ENCODE results near the gene MRC1.
"Not testable (repeated sequence)": the region's sequence is repeated elsewhere in the genome, so short reads cannot be mapped to it uniquely, and the experiment has no call there.

MRC1 gene

GRCh38 chr10:17906002-17906401, 96.9 kb downstream of the MRC1 start:
- no peak for DNase-seq (ENCODE audit: low spot score)

- DNase-seq (ENCODE audit: low spot score), result no peak
Measured at GRCh38 chr10:17907641-17908040, 98.5 kb downstream of the MRC1 start.

- no peak for DNase-seq (ENCODE audit: low spot score)
Measured at GRCh38 chr10:17910125-17910789, 101.1 kb downstream of the MRC1 start.

GRCh38 chr10:17912754-17913153, 103.6 kb downstream of the MRC1 start:
- DNase-seq (ENCODE audit: low spot score), result no peak

GRCh38 chr10:17913604-17914003, 104.5 kb downstream of the MRC1 start:
- no peak for DNase-seq (ENCODE audit: low spot score)

- no peak for DNase-seq (ENCODE audit: low spot score)
Measured at GRCh38 chr10:17914169-17915045, 105.3 kb downstream of the MRC1 start.

- no peak for DNase-seq (ENCODE audit: low spot score)
Measured at GRCh38 chr10:17915181-17915580, 106.0 kb downstream of the MRC1 start.

GRCh38 chr10:17918187-17918903, 109.2 kb downstream of the MRC1 start:
- no peak for DNase-seq (ENCODE audit: low spot score)

GRCh38 chr10:17921378-17921777, 112.2 kb downstream of the MRC1 start:
- DNase-seq (ENCODE audit: low spot score), result no peak

GRCh38 chr10:17923728-17924127, 114.6 kb downstream of the MRC1 start:
- DNase-seq (ENCODE audit: low spot score), result no peak

- DNase-seq (ENCODE audit: low spot score), result no peak
Measured at GRCh38 chr10:17943033-17943745, 134.0 kb downstream of the MRC1 start.

GRCh38 chr10:17950269-17950668, 141.1 kb downstream of the MRC1 start:
- DNase-seq (ENCODE audit: low spot score), result not testable (repeated sequence)

GRCh38 chr10:17950726-17951125, 141.6 kb downstream of the MRC1 start:
- no peak for DNase-seq (ENCODE audit: low spot score)

GRCh38 chr10:17951868-17952371, 142.8 kb downstream of the MRC1 start, which contains the start of gene SLC39A12:
SLC39A12 (plus strand) TSS chr10:17951918; CDS start chr10:17953277, 1,359 bp downstream.
- DNase-seq (ENCODE audit: low spot score), result no peak

GRCh38 chr10:17954372-17954771, 145.2 kb downstream of the MRC1 start:
- DNase-seq (ENCODE audit: low spot score), result not testable (repeated sequence)

- DNase-seq (ENCODE audit: low spot score), result no peak
Measured at GRCh38 chr10:17954861-17955260, 145.7 kb downstream of the MRC1 start.

GRCh38 chr10:17958049-17958448, 148.9 kb downstream of the MRC1 start:
- no peak for DNase-seq (ENCODE audit: low spot score)

GRCh38 chr10:17959870-17960269, 150.7 kb downstream of the MRC1 start:
- DNase-seq (ENCODE audit: low spot score), result no peak
